Measurements from ENCODE around the gene MRM2.

MRM2 gene

DNA sequence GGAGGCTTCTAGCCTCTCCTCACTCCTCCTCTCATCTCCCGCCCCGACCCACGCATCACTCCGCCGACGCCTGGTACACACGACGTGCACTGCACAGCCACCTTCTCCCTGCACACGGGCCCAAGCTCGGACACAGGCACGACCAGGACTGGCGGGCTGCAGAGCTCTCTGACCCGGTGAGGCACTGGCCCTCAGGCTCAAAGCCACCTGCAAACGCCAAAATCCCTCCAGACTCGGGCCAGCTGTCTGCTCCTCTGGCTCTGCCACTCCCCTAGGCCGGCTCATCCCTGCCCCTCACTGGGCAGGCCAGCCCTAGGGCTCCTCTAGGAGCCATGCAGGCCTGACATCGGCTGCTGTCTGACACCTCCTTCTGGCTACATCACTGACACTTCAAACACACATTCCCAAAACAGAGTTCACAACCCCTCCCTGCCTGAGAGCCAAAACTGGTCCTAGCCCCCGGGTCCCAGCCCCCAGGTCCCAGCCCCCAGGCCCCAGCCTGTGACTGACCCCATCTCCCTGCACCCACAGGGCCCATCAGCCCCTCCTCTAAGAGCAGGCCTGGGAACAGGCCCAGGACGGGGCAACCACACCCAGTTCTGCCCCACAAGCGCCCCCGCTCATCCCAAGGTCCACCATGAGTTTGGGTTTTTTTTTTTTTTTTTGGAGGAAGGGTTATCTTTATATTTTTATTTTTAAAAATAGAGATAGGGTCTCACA is 44.4 kb downstream of the MRM2 start:
- Histone ChIP-seq H3K36me3 (ENCODE audit: control insufficient read depth in 2 of 2, insufficient read depth in 2 of 2, low read length in 2 of 2) (peaks cover 3 to 13% of the 10 kb centered on the region in 2 donors), H3K27me3 (ENCODE audit: control insufficient read depth in 1 of 2, insufficient read depth in 2 of 2, low read length in 2 of 2) (no peaks in the 10 kb centered on the region), H3K27ac (ENCODE audit: low read length) (no peak overlapping the region), H3K4me3 (ENCODE audit: low read length in 2 of 2) (no peak overlapping the region), H3K9ac (ENCODE audit: low read length in 2 of 2) (no peak overlapping the region), H3K4me1 (ENCODE audit: control insufficient read depth, insufficient read depth, low read length) (peaks cover 9% of the 10 kb centered on the region), H3K9me3 (ENCODE audit: control insufficient read depth in 2 of 2, low read length in 2 of 2) (no peaks in the 10 kb centered on the region)

DNA sequence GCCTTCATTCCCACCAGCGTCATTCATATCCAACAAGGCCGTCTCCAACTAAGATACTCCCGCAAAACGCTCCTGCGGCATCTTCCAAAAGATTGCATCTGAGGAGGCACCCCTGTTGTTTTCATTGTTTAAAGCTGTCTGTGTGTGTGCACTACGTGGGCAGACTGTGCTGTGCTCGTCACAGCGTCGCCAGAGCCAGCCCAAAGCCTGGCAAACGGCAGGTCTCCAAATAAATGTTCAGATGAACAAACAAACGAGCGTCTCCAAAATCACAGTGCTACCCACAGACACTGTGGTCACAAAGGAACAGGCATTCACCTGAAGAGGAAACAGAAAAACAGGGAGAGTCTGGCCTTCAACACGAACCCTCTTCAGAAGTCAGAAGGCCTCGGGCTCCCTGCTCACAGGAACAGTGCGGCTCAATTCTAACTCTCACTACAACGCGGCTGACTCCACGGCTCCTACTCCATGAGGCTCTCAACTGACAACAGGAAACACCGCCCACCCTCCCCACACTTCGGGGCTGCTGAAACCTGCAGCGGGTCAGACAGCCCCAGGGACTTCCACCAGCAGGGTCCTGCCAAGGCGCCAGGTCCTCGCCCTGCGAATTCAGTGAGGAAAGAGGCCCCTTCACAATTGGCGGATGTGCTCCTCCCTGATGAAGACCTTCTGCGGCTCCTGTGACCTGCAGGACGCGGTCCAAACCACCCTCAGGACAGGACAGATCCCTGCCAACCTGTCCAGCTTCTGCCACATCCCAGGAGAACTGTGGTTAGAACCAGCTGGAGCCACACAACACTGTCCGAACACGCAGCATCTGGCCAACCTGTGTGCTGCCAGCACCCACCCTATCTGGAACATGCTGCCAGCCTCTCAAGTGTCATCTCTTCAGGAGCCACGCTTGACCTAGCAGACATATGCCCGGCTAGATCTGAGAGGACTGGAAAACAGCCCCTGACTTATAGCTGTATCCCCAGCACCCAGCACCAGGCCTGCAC is 45.3 kb downstream of the MRM2 start:
- Histone ChIP-seq H3K36me3 (ENCODE audit: control insufficient read depth in 2 of 2, insufficient read depth in 2 of 2, low read length in 2 of 2) (peaks cover 3 to 13% of the 10 kb centered on the region in 2 donors), H3K27ac (ENCODE audit: low read length) (no peak overlapping the region), H3K27me3 (ENCODE audit: control insufficient read depth in 1 of 2, insufficient read depth in 2 of 2, low read length in 2 of 2) (no peaks in the 10 kb centered on the region), H3K9me3 (ENCODE audit: control insufficient read depth in 2 of 2, low read length in 2 of 2) (no peaks in the 10 kb centered on the region), H3K4me1 (ENCODE audit: control insufficient read depth, insufficient read depth, low read length) (peaks cover under 1% of the 10 kb centered on the region), H3K9ac (ENCODE audit: low read length in 2 of 2) (no peak overlapping the region), H3K4me3 (ENCODE audit: low read length in 2 of 2) (no peak overlapping the region)

GRCh38 chr7:2195400-2196246 is 46.4 kb downstream of the MRM2 start:
- Histone ChIP-seq H3K4me3 (ENCODE audit: low read length in 2 of 2) (no peak overlapping the region), H3K9me3 (ENCODE audit: control insufficient read depth in 2 of 2, low read length in 2 of 2) (no peaks in the 10 kb centered on the region), H3K27ac (ENCODE audit: low read length) (no peak overlapping the region), H3K27me3 (ENCODE audit: control insufficient read depth in 1 of 2, insufficient read depth in 2 of 2, low read length in 2 of 2) (no peaks in the 10 kb centered on the region), H3K36me3 (ENCODE audit: control insufficient read depth in 2 of 2, insufficient read depth in 2 of 2, low read length in 2 of 2) (peaks cover 3 to 13% of the 10 kb centered on the region in 2 donors), H3K9ac (ENCODE audit: low read length in 2 of 2) (no peak overlapping the region), H3K4me1 (ENCODE audit: control insufficient read depth, insufficient read depth, low read length) (no peaks in the 10 kb centered on the region)

DNA sequence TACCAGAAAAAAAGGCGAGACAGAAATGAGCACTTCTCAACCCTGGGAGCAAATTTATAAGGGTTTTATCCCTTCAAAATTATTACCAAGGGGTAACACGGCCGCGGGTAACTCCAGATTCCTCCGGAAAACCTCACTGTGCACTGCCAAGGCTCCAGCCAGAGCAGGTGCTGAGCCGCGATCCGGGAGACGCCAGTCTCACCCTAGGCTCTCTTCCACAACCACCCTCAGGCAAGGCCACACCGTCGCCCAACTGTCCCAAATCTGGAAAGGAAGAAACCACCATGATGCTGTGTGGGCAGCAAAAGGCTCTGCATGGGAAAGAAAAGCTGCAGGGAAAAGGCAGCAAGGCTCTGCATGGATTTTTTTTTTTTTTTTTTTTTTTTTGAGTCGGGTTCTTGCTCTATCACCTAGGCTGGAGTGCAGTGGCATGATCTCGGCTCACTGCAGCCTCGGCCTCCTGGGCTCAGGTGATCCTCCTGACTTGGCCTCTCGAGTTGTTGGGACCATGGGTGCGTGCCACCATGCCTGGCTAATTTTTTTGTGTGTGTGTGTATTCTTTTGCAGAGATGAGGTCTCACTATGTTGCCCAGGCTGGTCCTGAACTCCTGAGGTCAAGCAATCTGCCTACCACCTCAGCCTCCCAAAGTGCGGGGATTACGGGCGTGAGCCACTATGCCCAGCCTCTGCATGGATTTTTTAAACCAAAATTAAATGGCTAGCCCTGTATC is 48.3 kb downstream of the MRM2 start:
- Histone ChIP-seq H3K4me3 (ENCODE audit: low read length in 2 of 2) (no peak overlapping the region), H3K4me1 (ENCODE audit: control insufficient read depth, insufficient read depth, low read length) (no peaks in the 10 kb centered on the region), H3K27me3 (ENCODE audit: control insufficient read depth in 1 of 2, insufficient read depth in 2 of 2, low read length in 2 of 2) (no peaks in the 10 kb centered on the region), H3K27ac (ENCODE audit: low read length) (no peak overlapping the region), H3K9ac (ENCODE audit: low read length in 2 of 2) (no peak overlapping the region), H3K9me3 (ENCODE audit: control insufficient read depth in 2 of 2, low read length in 2 of 2) (peaks cover 5% of the 10 kb centered on the region in 2 donors), H3K36me3 (ENCODE audit: control insufficient read depth in 2 of 2, insufficient read depth in 2 of 2, low read length in 2 of 2) (peaks cover 0 to 9% of the 10 kb centered on the region in 2 donors)

DNA sequence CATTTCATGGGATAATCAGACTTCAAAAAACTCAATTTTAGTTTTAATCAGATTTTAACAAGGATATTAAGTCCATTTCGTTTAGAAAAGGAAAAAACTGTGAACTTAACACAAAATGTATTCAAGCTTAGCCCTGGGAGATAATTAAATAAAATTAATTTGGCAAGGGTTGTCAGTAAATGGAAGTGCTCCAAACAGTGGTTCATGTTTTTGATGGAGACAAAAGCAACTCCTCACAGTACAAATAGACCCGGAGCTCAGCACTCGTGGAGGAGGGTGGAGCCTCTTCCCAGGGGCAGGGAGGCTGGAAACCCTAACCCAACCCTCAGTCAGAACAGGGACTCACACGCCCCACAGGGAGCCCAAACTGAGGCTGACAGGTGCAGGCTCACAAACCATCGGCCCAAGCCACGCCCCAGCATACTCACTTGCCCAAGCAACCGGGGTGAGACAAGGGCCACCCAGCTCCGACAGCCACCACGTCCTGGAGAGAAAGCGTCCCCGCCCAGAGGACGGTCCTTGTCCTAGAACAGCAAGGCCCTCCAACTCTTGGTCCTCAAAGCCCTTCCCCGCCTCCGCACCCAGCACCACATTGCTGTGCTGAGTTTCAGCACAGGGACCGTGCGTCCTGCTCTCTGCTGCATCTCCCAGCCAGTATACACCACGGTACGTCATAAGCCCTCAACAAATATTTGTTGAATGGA is 49.0 kb downstream of the MRM2 start:
- no peak overlapping the region for H3K4me3 ChIP-seq (ENCODE audit: low read length in 2 of 2)
- H3K9ac ChIP-seq (ENCODE audit: low read length in 2 of 2) = no peak overlapping the region
- H3K9me3 ChIP-seq (ENCODE audit: control insufficient read depth in 2 of 2, low read length in 2 of 2) = peaks cover 5 to 6% of the 10 kb centered on the region in 2 donors
- peaks cover 0 to 9% of the 10 kb centered on the region in 2 donors for H3K36me3 ChIP-seq (ENCODE audit: control insufficient read depth in 2 of 2, insufficient read depth in 2 of 2, low read length in 2 of 2)
- no peaks in the 10 kb centered on the region for H3K27me3 ChIP-seq (ENCODE audit: control insufficient read depth in 1 of 2, insufficient read depth in 2 of 2, low read length in 2 of 2)
- H3K4me1 ChIP-seq (ENCODE audit: control insufficient read depth, insufficient read depth, low read length) = no peaks in the 10 kb centered on the region
- H3K27ac ChIP-seq (ENCODE audit: low read length) = no peak overlapping the region

- H3K4me1 ChIP-seq (ENCODE audit: control insufficient read depth, insufficient read depth, low read length) = no peaks in the 10 kb centered on the region
- H3K4me3 ChIP-seq (ENCODE audit: low read length in 2 of 2) = no peak overlapping the region
- no peak overlapping the region for H3K9ac ChIP-seq (ENCODE audit: low read length in 2 of 2)
- H3K27ac ChIP-seq (ENCODE audit: low read length) = no peak overlapping the region
- H3K27me3 ChIP-seq (ENCODE audit: control insufficient read depth in 1 of 2, insufficient read depth in 2 of 2, low read length in 2 of 2) = no peaks in the 10 kb centered on the region
- H3K9me3 ChIP-seq (ENCODE audit: control insufficient read depth in 2 of 2, low read length in 2 of 2) = peaks cover 5 to 6% of the 10 kb centered on the region in 2 donors
- peaks cover 0 to 6% of the 10 kb centered on the region in 2 donors for H3K36me3 ChIP-seq (ENCODE audit: control insufficient read depth in 2 of 2, insufficient read depth in 2 of 2, low read length in 2 of 2)
These were observed 51.0 kb downstream of the MRM2 start for GRCh38 chr7:2191016-2191415.

- Histone ChIP-seq H3K36me3 (ENCODE audit: control insufficient read depth in 2 of 2, insufficient read depth in 2 of 2, low read length in 2 of 2) (peaks cover 0 to 2% of the 10 kb centered on the region in 2 donors), H3K4me1 (ENCODE audit: control insufficient read depth, insufficient read depth, low read length) (no peaks in the 10 kb centered on the region), H3K4me3 (ENCODE audit: low read length in 2 of 2) (no peak overlapping the region), H3K27ac (ENCODE audit: low read length) (no peak overlapping the region), H3K9me3 (ENCODE audit: control insufficient read depth in 2 of 2, low read length in 2 of 2) (peaks cover 5 to 6% of the 10 kb centered on the region in 2 donors), H3K9ac (ENCODE audit: low read length in 2 of 2) (no peak overlapping the region), H3K27me3 (ENCODE audit: control insufficient read depth in 1 of 2, insufficient read depth in 2 of 2, low read length in 2 of 2) (no peaks in the 10 kb centered on the region)
These were observed 51.5 kb downstream of the MRM2 start for GRCh38 chr7:2190531-2190930.

DNA sequence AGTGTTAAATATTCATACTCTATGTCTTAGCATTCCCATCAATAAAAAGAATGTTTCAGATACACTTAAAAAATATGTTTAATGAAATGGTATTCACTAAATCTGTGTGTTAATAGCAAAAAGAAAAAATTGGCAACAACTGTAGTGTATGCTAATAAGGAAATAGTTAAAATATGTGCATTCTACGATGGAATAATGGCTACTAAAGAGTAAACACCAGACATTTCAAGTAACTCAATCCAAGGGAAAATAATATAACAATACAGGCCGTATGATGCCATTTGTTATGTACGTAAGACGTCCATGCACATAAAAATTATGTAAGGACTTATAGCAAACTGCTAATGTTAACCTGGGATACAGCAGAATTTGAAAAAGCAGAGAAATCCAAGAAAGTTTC is 55.8 kb downstream of the MRM2 start:
- Histone ChIP-seq H3K27me3 (ENCODE audit: control insufficient read depth in 1 of 2, insufficient read depth in 2 of 2, low read length in 2 of 2) (no peaks in the 10 kb centered on the region), H3K27ac (ENCODE audit: low read length) (no peak overlapping the region), H3K36me3 (ENCODE audit: control insufficient read depth in 2 of 2, insufficient read depth in 2 of 2, low read length in 2 of 2) (no peaks in the 10 kb centered on the region), H3K9me3 (ENCODE audit: control insufficient read depth in 2 of 2, low read length in 2 of 2) (peaks cover 5 to 6% of the 10 kb centered on the region in 2 donors), H3K4me3 (ENCODE audit: low read length in 2 of 2) (no peak overlapping the region), H3K9ac (ENCODE audit: low read length in 2 of 2) (no peak overlapping the region), H3K4me1 (ENCODE audit: control insufficient read depth, insufficient read depth, low read length) (no peaks in the 10 kb centered on the region)

DNA sequence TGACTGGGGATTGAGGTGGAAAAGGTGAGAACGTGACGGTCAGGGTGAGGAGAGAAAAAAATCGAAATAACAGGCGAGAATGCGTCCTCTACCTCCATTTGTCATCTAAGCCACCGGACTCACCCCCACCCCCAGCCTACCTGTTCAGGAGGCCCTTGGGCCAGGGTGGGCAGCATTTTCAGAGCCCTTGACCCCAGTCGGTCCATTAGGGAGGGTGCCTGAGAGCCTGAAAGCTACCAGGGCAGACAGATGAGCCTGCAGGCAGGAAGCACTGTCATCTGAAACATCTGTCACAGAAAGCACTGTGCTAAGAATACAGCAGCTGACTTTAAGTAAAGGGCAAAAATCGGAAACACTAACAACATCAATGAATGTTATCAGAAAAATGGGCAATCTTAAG is 56.3 kb downstream of the MRM2 start:
- Histone ChIP-seq H3K9ac (ENCODE audit: low read length in 2 of 2) (no peak overlapping the region), H3K9me3 (ENCODE audit: control insufficient read depth in 2 of 2, low read length in 2 of 2) (peaks cover 5 to 6% of the 10 kb centered on the region in 2 donors), H3K27ac (ENCODE audit: low read length) (no peak overlapping the region), H3K36me3 (ENCODE audit: control insufficient read depth in 2 of 2, insufficient read depth in 2 of 2, low read length in 2 of 2) (no peaks in the 10 kb centered on the region), H3K4me1 (ENCODE audit: control insufficient read depth, insufficient read depth, low read length) (no peaks in the 10 kb centered on the region), H3K27me3 (ENCODE audit: control insufficient read depth in 1 of 2, insufficient read depth in 2 of 2, low read length in 2 of 2) (no peaks in the 10 kb centered on the region), H3K4me3 (ENCODE audit: low read length in 2 of 2) (no peak overlapping the region)
